Suprapubic skin (tissue), 4 donors: ENCODE data around the gene XCL2. TPM values are rescaled to one million over a fixed set of nuclear protein-coding genes. Genes with fewer than 3 reads are reported as not detected.

Experiments
- DNase-seq, 2 donors: peaks; one replicate each; pipeline ENCODE4 v3.0.0-alpha.2; 2019; ENCODE audit warnings: low spot score in 2 of 2
- H3K27ac ChIP-seq: fragments of 200-600 bp; sonication (generic); one replicate; pipeline ENCODE4 v1.5.1; 2019
- H3K27me3 ChIP-seq: fragments of 200-600 bp; sonication (generic); one replicate; pipeline ENCODE4 v1.5.1; 2019
- H3K36me3 ChIP-seq: fragments of 200-600 bp; sonication (generic); one replicate; pipeline ENCODE4 v1.5.1; 2019
- H3K4me1 ChIP-seq: fragments of 200-600 bp; sonication (generic); one replicate; pipeline ENCODE4 v1.5.1; 2019
- H3K4me3 ChIP-seq: fragments of 200-600 bp; sonication (generic); one replicate; pipeline ENCODE4 v1.5.1; 2019; ENCODE audit warnings: mild to moderate bottlenecking
- H3K9me3 ChIP-seq: fragments of 200-600 bp; sonication (generic); one replicate; pipeline ENCODE4 v1.5.1; 2019
- CTCF ChIP-seq, 2 donors: fragments of 200-600 bp in 1 of 2; fragments of 450-650 bp in 1 of 2; sonication (generic) in 1 of 2; IDR thresholded peaks; one replicate each; pipeline ENCODE4 v1.5.1; 2016 to 2019; ENCODE audit warnings: antibody characterized with exemption in 2 of 2, mild to moderate bottlenecking in 1 of 2, moderate library complexity in 1 of 2
- EP300 ChIP-seq: sonication (generic); formaldehyde crosslinking; IDR thresholded peaks from one replicate; pipeline ENCODE4 v1.6.1; 2017; ENCODE audit warnings: antibody characterized with exemption
- POLR2A ChIP-seq, 2 donors: fragments of 450-650 bp; IDR thresholded peaks; one replicate each; pipeline ENCODE4 v1.6.1; 2017; ENCODE audit warnings: antibody characterized with exemption in 2 of 2, mild to moderate bottlenecking in 2 of 2, moderate library complexity in 2 of 2
- POLR2AphosphoS5 ChIP-seq, 3 donors: sonication (generic); formaldehyde crosslinking; IDR thresholded peaks; one replicate each; pipeline ENCODE4 v1.6.1; 2017; ENCODE audit warnings: antibody characterized with exemption in 3 of 3
- WGBS: methylation state at CpG from one replicate; pipeline ENCODE4 v1.1.5; 2018; 5-methylcytosine and 5-hydroxymethylcytosine counted together
- total RNA-seq, 4 donors: library from RNA; depleted of rRNA; stranded (reverse); fragments of >200 nt; gene quantifications; one replicate each; pipeline ENCODE4 v1.1.0, GENCODE V29; 2016

Gene XCL2
- total RNA-seq, 4 donors from 2014 or later, result not detected

GRCh38 chr1:168512864-168513595, 30.8 kb downstream of the XCL2 start:
- Histone ChIP-seq H3K27ac (no peak overlapping the region), H3K27me3 (no peaks in the 10 kb centered on the region), H3K9me3 (no peaks in the 10 kb centered on the region), H3K4me1 (no peaks in the 10 kb centered on the region), H3K36me3 (no peaks in the 10 kb centered on the region), H3K4me3 (no peak overlapping the region)
- TF ChIP-seq POLR2AphosphoS5 (IDR thresholded peaks at IDR 0.05) (no peak), CTCF (IDR thresholded peaks at IDR 0.05) (no peak), POLR2A (IDR thresholded peaks at IDR 0.05) (no peak), EP300 (no peak)
- WGBS, result 77% methylated on average over 13 of the region's 13 CpGs
- no peak for DNase-seq

GRCh38 chr1:168509875-168510791, 33.7 kb downstream of the XCL2 start:
- TF ChIP-seq POLR2AphosphoS5 (IDR thresholded peaks at IDR 0.05) (no peak), CTCF (IDR thresholded peaks at IDR 0.05) (no peak), POLR2A (IDR thresholded peaks at IDR 0.05) (no peak), EP300 (no peak)
- Histone ChIP-seq H3K27me3 (no peaks in the 10 kb centered on the region), H3K9me3 (no peaks in the 10 kb centered on the region), H3K36me3 (no peaks in the 10 kb centered on the region), H3K27ac (no peak overlapping the region), H3K4me3 (no peak overlapping the region), H3K4me1 (peaks cover 3% of the 10 kb centered on the region)
- WGBS, result 87% methylated on average over 13 of the region's 13 CpGs
- DNase-seq, result no peak

- 85% methylated on average over 1 of the region's 1 CpG for WGBS
- Histone ChIP-seq H3K4me1 (peaks cover 3% of the 10 kb centered on the region), H3K4me3 (no peak overlapping the region), H3K36me3 (no peaks in the 10 kb centered on the region), H3K27me3 (no peaks in the 10 kb centered on the region), H3K9me3 (no peaks in the 10 kb centered on the region), H3K27ac (no peak overlapping the region)
- no peak for DNase-seq
- no peak for TF ChIP-seq POLR2A (IDR thresholded peaks at IDR 0.05)
- TF ChIP-seq EP300, result no peak
- TF ChIP-seq CTCF (IDR thresholded peaks at IDR 0.05), result no peak
- TF ChIP-seq POLR2AphosphoS5 (IDR thresholded peaks at IDR 0.05), result no peak
These were observed 34.6 kb downstream of the XCL2 start for GRCh38 chr1:168509210-168509609.

GRCh38 chr1:168507828-168508227, 36.0 kb downstream of the XCL2 start:
- Histone ChIP-seq H3K9me3 (no peaks in the 10 kb centered on the region), H3K36me3 (no peaks in the 10 kb centered on the region), H3K4me3 (no peak overlapping the region), H3K27ac (no peak overlapping the region), H3K4me1 (peaks cover 3% of the 10 kb centered on the region), H3K27me3 (no peaks in the 10 kb centered on the region)
- DNase-seq, result no peak
- WGBS, result 87% methylated on average over 4 of the region's 4 CpGs
- TF ChIP-seq CTCF (IDR thresholded peaks at IDR 0.05) (no peak), POLR2AphosphoS5 (IDR thresholded peaks at IDR 0.05) (no peak), POLR2A (IDR thresholded peaks at IDR 0.05) (no peak), EP300 (no peak)

- Histone ChIP-seq H3K36me3 (no peaks in the 10 kb centered on the region), H3K4me3 (no peak overlapping the region), H3K9me3 (no peaks in the 10 kb centered on the region), H3K27ac (no peak overlapping the region), H3K4me1 (peaks cover 3% of the 10 kb centered on the region), H3K27me3 (no peaks in the 10 kb centered on the region)
- no peak for TF ChIP-seq CTCF (IDR thresholded peaks at IDR 0.05)
- TF ChIP-seq POLR2A (IDR thresholded peaks at IDR 0.05), result no peak
- TF ChIP-seq EP300, result no peak
- TF ChIP-seq POLR2AphosphoS5 (IDR thresholded peaks at IDR 0.05), result no peak
- no peak for DNase-seq
- 43% methylated on average over 3 of the region's 3 CpGs for WGBS
These were observed 36.6 kb downstream of the XCL2 start for GRCh38 chr1:168507231-168507630.
